Activated naive CD8-positive, alpha-beta T cell treated with anti-CD3 and anti-CD28 coated beads for 36 hours (primary cell): ENCODE measurements around the gene OSBPL1A. TPM values are rescaled to one million over a fixed set of nuclear protein-coding genes. Genes with fewer than 3 reads are reported as not detected.

Experiments
- DNase-seq: peaks from one replicate; pipeline ENCODE4 v3.0.0; 2021
- H3K27ac Mint-ChIP-seq: one replicate; pipeline ENCODE4 v1.8.0; 2022; ENCODE audit warnings: mild to moderate bottlenecking, moderate library complexity, mixed read lengths
- H3K27me3 Mint-ChIP-seq: one replicate; pipeline ENCODE4 v1.8.0; 2022; ENCODE audit warnings: mild to moderate bottlenecking, mixed read lengths
- H3K36me3 Mint-ChIP-seq: one replicate; pipeline ENCODE4 v1.8.0; 2021; ENCODE audit warnings: mild to moderate bottlenecking, mixed read lengths
- H3K4me1 Mint-ChIP-seq: one replicate; pipeline ENCODE4 v1.8.0; 2021; ENCODE audit warnings: mixed read lengths
- H3K4me3 Mint-ChIP-seq: one replicate; pipeline ENCODE4 v1.8.0; 2022; ENCODE audit warnings: mild to moderate bottlenecking, moderate library complexity, mixed read lengths
- H3K9me3 Mint-ChIP-seq: one replicate; pipeline ENCODE4 v1.8.0; 2022; ENCODE audit warnings: mixed read lengths
- total RNA-seq, 2 experiments: library from RNA; stranded (reverse); gene quantifications; one replicate each; pipeline ENCODE4 v1.2.3, GENCODE V29; 2021

The OSBPL1A gene
- total RNA-seq, 2 experiments from 2014 or later = 2.8 to 4.0 TPM

DNA sequence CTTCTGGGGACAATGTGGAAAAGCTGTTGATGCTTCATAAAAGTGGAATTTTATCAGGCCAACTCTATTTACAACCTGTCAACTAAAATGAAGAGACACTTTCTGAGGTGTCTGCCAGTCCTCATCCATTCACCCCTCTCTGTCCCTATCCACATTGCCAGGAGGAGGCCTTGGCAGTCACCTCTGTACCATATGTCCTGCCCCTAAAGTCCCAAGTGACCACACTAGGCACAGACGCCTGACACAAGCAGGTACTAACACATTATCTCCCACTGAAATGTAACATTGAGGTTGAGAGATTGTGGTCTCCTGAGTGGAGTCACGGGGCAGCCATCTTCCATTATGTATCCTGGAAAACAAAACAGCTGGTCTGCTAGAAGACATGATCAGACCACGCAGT, 71.4 kb downstream of the OSBPL1A start:
- DNase-seq = no peak
- no peaks in the 10 kb centered on the region for H3K4me1 Mint-ChIP-seq
- no peaks in the 10 kb centered on the region for H3K27me3 Mint-ChIP-seq
- no peaks in the 10 kb centered on the region for H3K9me3 Mint-ChIP-seq
- H3K27ac Mint-ChIP-seq = no peak overlapping the region
- H3K36me3 Mint-ChIP-seq = no peaks in the 10 kb centered on the region
- no peak overlapping the region for H3K4me3 Mint-ChIP-seq

DNA sequence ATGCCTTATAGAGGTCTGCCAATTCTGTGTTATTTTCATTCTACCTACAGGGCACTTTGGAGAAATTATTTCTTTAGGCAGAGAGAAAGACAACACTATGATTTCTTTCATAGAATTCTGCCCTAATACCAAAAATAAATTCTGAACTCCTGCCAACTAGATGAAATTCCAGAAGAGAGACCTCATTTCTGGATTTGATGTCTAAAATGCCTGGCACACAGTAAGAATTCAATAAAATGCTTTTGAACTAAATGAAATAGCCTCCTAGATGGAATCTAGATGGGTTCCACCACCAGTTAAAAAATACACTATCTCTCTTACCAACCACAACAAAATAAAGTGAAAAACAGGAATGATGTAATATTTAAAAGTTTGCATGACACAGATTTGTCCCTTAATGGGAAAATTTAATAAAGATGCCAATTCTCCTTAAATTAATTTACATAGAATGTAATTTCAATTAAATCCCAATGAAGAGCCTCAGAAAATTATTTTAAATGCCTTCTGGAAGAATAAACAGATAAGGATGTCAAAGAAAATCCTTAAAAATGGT, 75.0 kb downstream of the OSBPL1A start:
- no peak overlapping the region for H3K4me3 Mint-ChIP-seq

DNA sequence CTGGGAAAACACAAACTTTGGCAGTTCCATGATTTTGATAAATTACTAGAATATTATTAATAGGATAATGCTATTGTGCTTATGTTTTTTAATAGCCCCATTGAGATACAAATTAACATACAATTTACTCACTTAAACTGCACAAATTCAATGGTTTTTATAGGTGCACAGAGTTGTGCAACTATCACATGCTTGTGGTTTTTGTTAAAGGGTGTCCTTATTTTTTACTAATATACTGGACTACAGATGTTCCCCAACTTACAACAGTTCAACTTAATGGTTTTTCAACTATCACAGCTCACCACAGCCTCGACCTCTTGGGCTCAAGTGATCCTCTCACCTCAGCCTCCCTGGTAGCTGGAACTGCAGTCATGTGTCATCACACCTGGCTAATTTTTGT, 76.6 kb downstream of the OSBPL1A start:
- Mint-ChIP-seq H3K27me3 (no peaks in the 10 kb centered on the region), H3K4me3 (no peak overlapping the region), H3K4me1 (peaks cover 3% of the 10 kb centered on the region), H3K36me3 (no peaks in the 10 kb centered on the region), H3K9me3 (no peaks in the 10 kb centered on the region), H3K27ac (no peak overlapping the region)
- no peak for DNase-seq

More for the DNA sequence above, 75.0 kb downstream of the OSBPL1A start:
- DNase-seq = no peak
- H3K27ac Mint-ChIP-seq = no peak overlapping the region
- H3K9me3 Mint-ChIP-seq = no peaks in the 10 kb centered on the region
- no peaks in the 10 kb centered on the region for H3K27me3 Mint-ChIP-seq
- H3K36me3 Mint-ChIP-seq = no peaks in the 10 kb centered on the region
- no peaks in the 10 kb centered on the region for H3K4me1 Mint-ChIP-seq

DNA sequence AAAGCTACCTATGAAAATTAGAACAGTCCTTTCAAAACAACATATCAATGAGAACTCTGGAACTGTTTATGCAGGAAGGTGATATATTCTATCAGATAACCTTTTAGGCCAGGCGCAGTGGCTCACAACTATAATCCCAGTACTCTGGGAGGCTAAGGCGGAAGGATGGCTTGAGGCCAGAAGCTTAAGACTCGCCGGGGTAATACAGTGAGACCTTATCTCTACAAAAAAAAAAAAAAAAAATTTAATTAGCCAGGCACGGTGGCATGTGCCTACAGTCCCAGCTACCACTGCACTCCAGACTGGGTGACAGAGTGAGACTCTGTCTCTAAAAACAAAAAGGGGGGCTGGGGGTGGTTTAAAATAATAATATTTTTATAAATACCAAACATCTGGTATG, 77.9 kb downstream of the OSBPL1A start:
- no peaks in the 10 kb centered on the region for H3K27me3 Mint-ChIP-seq
- H3K36me3 Mint-ChIP-seq = no peaks in the 10 kb centered on the region
- H3K27ac Mint-ChIP-seq = no peak overlapping the region
- no peak for DNase-seq
- H3K9me3 Mint-ChIP-seq = no peaks in the 10 kb centered on the region
- no peak overlapping the region for H3K4me3 Mint-ChIP-seq
- H3K4me1 Mint-ChIP-seq = peaks cover 3% of the 10 kb centered on the region

DNA sequence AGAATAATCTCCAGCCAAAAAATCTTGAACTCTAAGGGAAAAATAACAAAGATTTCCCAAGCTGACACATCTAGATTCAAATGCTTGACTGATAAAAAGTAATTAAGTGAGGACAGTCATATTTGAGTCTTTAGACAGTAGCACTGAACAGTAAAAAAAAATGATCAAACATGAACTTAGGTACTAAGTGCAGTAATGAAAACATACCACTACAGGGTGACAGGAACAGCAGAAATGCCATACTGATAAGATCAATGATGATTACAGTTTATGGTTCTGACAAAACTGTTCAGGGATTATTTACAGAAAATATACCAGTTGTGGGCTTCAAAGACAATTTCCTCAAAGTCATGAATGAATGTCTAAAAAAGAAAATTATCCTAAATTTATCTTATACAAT, 80.3 kb downstream of the OSBPL1A start:
- no peak overlapping the region for H3K4me3 Mint-ChIP-seq
- H3K27me3 Mint-ChIP-seq = no peaks in the 10 kb centered on the region
- H3K4me1 Mint-ChIP-seq = peaks cover 3% of the 10 kb centered on the region
- H3K36me3 Mint-ChIP-seq = no peaks in the 10 kb centered on the region
- no peak for DNase-seq
- H3K27ac Mint-ChIP-seq = no peak overlapping the region
- no peaks in the 10 kb centered on the region for H3K9me3 Mint-ChIP-seq

DNA sequence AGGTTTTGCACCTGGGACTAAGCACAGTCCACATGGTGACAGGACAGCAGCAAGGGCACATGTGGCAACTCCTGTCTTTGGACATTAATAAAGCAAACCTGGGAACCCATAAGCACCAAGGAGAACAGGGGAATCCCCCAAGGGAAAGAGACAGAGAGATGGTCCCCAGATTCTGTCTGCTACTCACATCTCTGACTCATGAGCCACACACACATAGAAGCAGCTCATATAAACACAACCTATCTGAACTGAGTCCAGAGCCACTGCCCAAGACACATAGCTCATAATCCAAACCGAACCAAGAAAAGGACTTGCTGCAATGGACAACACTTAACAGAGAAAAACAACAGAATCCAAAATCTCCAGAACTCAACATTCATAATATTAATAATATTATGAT, 82.5 kb downstream of the OSBPL1A start:
- H3K4me1 Mint-ChIP-seq = peaks cover 3% of the 10 kb centered on the region
- H3K4me3 Mint-ChIP-seq = no peak overlapping the region
- H3K9me3 Mint-ChIP-seq = no peaks in the 10 kb centered on the region
- no peak for DNase-seq
- no peaks in the 10 kb centered on the region for H3K27me3 Mint-ChIP-seq
- no peaks in the 10 kb centered on the region for H3K36me3 Mint-ChIP-seq
- no peak overlapping the region for H3K27ac Mint-ChIP-seq

DNA sequence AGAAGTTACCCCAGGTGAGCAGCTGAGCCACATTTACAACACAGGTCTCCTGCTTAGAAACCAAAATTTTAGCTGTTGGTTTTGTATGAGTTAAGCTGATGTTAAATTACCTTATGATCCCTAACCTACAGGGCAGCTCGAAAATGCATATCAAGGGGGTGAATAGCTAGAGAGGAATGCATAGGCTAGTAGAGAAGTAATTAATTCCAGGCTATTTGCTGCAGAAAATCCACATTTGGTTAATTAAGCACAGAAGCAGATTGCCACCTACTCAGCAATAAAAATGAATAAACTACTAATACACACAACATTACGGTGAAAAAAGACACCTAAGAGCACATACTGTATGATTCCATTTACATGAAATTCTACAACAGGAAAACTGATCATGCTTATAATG, 91.4 kb downstream of the OSBPL1A start:
- no peak for DNase-seq
- Mint-ChIP-seq H3K9me3 (peaks cover 2% of the 10 kb centered on the region), H3K4me3 (no peak overlapping the region), H3K27me3 (no peaks in the 10 kb centered on the region), H3K4me1 (no peaks in the 10 kb centered on the region), H3K36me3 (peaks cover 7% of the 10 kb centered on the region), H3K27ac (no peak overlapping the region)

DNA sequence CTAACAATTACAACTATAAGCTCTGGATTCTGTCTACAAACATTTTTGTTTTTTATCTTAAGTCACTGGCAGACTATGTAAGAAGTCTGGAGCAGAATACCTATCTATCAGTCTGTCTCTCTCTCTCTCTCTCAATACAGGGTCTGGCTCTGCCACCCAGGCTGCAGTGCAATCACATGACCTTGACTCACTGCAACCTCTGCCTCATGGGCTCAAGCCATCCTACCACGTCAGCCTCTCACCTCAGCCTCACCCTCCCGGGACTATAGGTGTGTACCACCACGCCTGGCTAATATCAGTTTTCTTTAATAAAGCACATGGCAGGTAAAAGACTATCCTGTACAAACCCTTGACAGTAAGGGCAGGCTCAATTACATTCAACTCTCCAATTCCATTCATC, 96.9 kb downstream of the OSBPL1A start:
- no peak overlapping the region for H3K27ac Mint-ChIP-seq
- H3K36me3 Mint-ChIP-seq = peaks cover 3% of the 10 kb centered on the region
- H3K4me3 Mint-ChIP-seq = no peak overlapping the region
- no peak for DNase-seq
- H3K27me3 Mint-ChIP-seq = no peaks in the 10 kb centered on the region
- H3K9me3 Mint-ChIP-seq = peaks cover under 1% of the 10 kb centered on the region
- H3K4me1 Mint-ChIP-seq = no peaks in the 10 kb centered on the region

DNA sequence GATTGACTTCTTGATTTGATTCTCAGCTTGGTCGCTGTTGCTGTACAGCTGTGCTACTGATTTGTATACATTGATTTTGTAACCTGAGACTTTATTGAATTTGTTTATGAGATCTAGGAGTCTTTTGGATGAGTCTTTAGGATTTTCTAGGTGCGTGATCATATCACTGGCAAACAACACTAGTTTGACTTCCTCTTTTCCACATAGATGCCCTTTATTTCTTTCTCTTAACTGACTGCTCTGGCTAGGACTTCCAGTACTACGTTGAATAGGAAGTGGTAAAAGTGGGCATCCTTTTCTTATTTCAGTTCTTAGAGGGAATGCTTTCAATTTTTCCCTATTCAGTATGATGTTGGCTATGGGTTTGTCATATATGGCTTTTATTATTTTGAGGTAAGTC, 101.3 kb downstream of the OSBPL1A start:
- Mint-ChIP-seq H3K9me3 (no peaks in the 10 kb centered on the region), H3K4me3 (no peak overlapping the region), H3K36me3 (no peaks in the 10 kb centered on the region), H3K27ac (no peak overlapping the region), H3K27me3 (no peaks in the 10 kb centered on the region), H3K4me1 (no peaks in the 10 kb centered on the region)
- no peak for DNase-seq

DNA sequence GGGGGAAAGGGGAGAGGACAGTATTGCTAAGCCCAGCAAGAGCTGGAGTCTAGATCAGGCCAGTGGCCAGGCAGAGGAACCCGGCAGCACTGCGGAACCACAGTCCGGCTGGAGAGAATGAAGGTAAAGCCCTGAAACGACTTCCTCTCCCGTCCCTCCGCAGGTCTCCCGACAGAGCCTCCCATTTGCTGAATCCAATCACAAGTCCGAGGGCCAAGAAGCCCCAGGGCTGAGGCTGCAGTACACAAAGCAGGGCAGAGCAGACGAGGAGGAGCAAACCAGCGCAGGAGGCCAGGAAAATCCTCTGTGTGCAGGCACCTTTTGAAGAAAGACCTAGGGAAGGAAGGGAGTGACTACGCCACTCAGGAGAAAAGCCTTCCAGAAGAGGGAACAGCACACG, 104.4 kb downstream of the OSBPL1A start:
- Mint-ChIP-seq H3K27ac (no peak overlapping the region), H3K4me1 (no peaks in the 10 kb centered on the region), H3K9me3 (no peaks in the 10 kb centered on the region), H3K4me3 (no peak overlapping the region), H3K36me3 (no peaks in the 10 kb centered on the region), H3K27me3 (no peaks in the 10 kb centered on the region)
- DNase-seq = no peak

DNA sequence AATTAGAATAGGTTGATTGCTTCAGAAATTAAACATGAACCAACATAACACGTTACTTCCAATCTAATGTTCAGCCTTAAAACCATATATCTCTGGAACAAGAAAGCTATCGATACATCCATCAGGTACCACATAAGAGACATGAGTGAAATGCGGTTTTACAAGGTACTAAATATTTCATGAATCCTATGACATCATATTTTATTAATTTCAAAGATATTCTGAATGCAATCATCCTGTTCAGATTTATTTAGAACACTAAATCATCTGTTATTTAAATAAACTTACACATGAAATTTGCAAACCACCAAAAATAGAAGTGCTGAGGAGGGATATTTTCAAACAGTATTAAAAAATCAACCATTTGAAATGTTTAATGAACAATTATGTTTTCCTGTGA, 119.0 kb downstream of the OSBPL1A start:
- no peaks in the 10 kb centered on the region for H3K36me3 Mint-ChIP-seq
- H3K9me3 Mint-ChIP-seq = no peaks in the 10 kb centered on the region
- peaks cover 13% of the 10 kb centered on the region for H3K27me3 Mint-ChIP-seq
- no peak overlapping the region for H3K27ac Mint-ChIP-seq
- no peak for DNase-seq
- H3K4me3 Mint-ChIP-seq = no peak overlapping the region
- H3K4me1 Mint-ChIP-seq = no peaks in the 10 kb centered on the region

DNA sequence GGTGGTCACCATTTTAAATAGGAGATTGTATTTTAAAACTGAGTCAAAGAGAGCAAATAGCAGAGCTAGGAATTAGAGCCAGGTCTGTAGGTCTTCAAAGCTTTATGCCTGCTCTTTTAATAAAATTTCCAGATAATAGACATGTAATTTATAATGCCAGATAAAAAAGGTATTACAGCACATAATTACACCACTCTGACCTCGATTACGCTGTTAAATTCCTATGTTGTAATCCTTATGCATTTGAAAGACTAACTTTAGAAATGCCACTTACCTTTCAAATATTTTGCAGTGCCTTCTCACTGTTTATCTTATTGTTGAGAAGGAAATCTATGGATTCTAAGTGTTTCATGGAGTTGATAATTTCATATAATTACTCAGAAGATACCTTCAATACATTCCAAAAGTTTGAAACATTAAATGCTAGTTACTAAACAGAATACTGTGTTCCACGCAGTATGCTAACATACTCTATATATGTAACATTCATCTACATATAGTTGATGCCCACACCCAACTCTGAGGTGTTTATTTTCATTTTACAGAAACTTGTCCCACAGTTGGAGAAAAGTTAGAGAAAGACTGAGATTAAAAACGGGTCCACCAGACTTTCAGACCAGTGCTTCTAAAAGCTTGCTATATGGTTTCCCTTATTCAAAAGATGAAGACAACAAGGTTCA, 120.0 kb downstream of the OSBPL1A start:
- peaks cover 21% of the 10 kb centered on the region for H3K27me3 Mint-ChIP-seq
- no peak overlapping the region for H3K27ac Mint-ChIP-seq
- H3K4me3 Mint-ChIP-seq = no peak overlapping the region
- H3K9me3 Mint-ChIP-seq = no peaks in the 10 kb centered on the region
- no peak for DNase-seq
- no peaks in the 10 kb centered on the region for H3K36me3 Mint-ChIP-seq
- no peaks in the 10 kb centered on the region for H3K4me1 Mint-ChIP-seq

DNA sequence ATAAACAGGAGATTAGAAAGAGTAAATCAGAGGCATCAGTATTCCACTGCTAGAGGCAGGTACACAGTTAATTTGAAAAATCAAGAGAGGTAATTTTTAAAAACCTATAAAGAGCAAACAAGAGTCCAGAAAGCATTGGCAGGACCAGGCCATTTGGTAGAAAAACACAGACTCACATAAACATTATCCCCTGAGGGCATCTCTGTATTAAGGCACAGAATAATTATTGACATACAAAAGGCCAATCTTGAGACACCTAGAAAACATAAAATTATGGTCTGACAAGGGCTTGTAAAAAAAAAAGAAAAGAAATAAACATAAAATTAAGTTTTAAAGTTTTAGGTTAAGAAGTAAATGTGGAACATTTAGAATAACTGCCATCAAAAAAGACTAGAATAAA, 120.6 kb downstream of the OSBPL1A start:
- Mint-ChIP-seq H3K4me1 (peaks cover 3% of the 10 kb centered on the region), H3K4me3 (no peak overlapping the region), H3K27me3 (peaks cover 26% of the 10 kb centered on the region), H3K9me3 (no peaks in the 10 kb centered on the region), H3K27ac (no peak overlapping the region), H3K36me3 (no peaks in the 10 kb centered on the region)
- no peak for DNase-seq

DNA sequence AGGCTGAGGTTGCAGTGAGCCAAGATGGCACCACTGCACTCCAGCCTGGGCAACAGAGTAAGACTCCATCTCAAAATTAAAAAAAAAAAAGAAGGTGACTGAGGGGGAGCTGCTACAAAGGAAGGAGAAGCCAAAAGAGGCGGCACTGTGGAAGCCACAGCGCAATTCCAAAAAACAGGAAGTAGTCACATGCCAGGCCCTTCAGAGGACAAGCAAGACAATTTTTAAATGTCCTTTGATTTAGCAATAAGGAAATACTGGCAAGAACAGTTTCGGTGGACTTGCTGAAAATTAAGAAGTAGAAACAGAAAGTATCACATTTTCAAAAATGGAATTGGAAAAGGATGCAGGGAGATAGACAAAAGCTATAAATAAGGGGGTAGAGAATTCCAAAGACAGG, 122.8 kb downstream of the OSBPL1A start:
- H3K4me3 Mint-ChIP-seq = no peak overlapping the region
- H3K27ac Mint-ChIP-seq = no peak overlapping the region
- no peak for DNase-seq
- peaks cover 47% of the 10 kb centered on the region for H3K27me3 Mint-ChIP-seq
- H3K36me3 Mint-ChIP-seq = no peaks in the 10 kb centered on the region
- no peaks in the 10 kb centered on the region for H3K9me3 Mint-ChIP-seq
- peaks cover 3% of the 10 kb centered on the region for H3K4me1 Mint-ChIP-seq

DNA sequence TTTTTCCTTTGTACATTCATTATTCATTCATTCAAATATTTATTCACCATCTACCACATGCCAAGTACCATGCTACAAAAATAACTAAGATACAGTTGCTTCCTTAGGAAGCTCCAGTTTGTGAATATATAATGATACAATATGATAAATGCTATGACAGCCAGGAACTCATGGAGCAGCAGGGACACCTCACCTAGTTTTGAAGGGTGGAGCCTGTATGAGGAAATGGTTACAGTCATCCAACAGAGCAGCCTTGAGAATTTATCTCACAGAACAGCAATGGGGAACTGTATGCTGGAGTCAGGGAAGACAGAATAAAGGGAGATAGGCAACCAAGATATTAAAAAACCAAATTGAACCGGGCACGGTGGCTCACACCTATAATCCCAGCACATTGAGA, 124.0 kb downstream of the OSBPL1A start:
- Mint-ChIP-seq H3K4me3 (no peak overlapping the region), H3K4me1 (peaks cover 3% of the 10 kb centered on the region), H3K36me3 (no peaks in the 10 kb centered on the region), H3K9me3 (no peaks in the 10 kb centered on the region), H3K27ac (no peak overlapping the region), H3K27me3 (peaks cover 58% of the 10 kb centered on the region)
- no peak for DNase-seq

DNA sequence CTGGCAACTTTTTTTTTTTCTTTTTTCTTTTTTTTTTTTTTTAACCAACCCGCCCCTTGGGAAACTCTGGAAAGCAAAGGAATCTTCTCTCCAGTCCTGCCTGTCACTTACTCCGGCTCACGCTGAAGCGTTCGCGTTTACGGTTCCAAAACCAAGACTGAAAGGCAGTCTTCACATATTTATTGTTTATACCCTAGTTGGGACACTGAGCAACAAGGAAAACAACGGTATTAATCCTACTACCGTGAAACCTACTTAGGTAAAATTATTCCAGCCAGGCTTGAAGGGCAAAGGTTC, 125.4 kb downstream of the OSBPL1A start:
- no peak for DNase-seq
- peak overlapping the region; percentile 71 for H3K4me3 Mint-ChIP-seq
- H3K27me3 Mint-ChIP-seq = peaks cover 58% of the 10 kb centered on the region
- H3K4me1 Mint-ChIP-seq = peaks cover 3% of the 10 kb centered on the region
- no peaks in the 10 kb centered on the region for H3K36me3 Mint-ChIP-seq
- no peak overlapping the region for H3K27ac Mint-ChIP-seq
- H3K9me3 Mint-ChIP-seq = peaks cover 2% of the 10 kb centered on the region
